Omental fat pad (tissue), 4 donors: ENCODE measurements around the gene BATF. TPM values are rescaled to one million over a fixed set of nuclear protein-coding genes. Genes with fewer than 3 reads are reported as not detected.

ENCODE experiments used
- ATAC-seq: fragments of 150-250 bp; one replicate; pipeline ENCODE4 v1.9.1; 2016; ENCODE audit warnings: mild to moderate bottlenecking, moderate library complexity; ENCODE audit not compliant: low FRiP score
- DNase-seq: peaks from one replicate; pipeline ENCODE4 v3.0.0-alpha.2; 2019; ENCODE audit warnings: low spot score
- total RNA-seq, 4 donors: library from RNA; depleted of rRNA; stranded (reverse); fragments of >200 nt; gene quantifications; one replicate each; pipeline ENCODE4 v1.1.0, GENCODE V29; 2016
- TF ChIP-seq, protein P1 (sequence below), 3 donors: fragments of 450-650 bp; IDR thresholded peaks; one replicate each; pipeline ENCODE4 v1.5.1; 2016 to 2017; ENCODE audit warnings: antibody characterized with exemption in 3 of 3, mild to moderate bottlenecking in 3 of 3, moderate library complexity in 2 of 3

Gene BATF
- total RNA-seq, 4 donors from 2014 or later, result 8.2 to 22.8 (median 12.9) TPM

- TF ChIP-seq, protein P1, sequence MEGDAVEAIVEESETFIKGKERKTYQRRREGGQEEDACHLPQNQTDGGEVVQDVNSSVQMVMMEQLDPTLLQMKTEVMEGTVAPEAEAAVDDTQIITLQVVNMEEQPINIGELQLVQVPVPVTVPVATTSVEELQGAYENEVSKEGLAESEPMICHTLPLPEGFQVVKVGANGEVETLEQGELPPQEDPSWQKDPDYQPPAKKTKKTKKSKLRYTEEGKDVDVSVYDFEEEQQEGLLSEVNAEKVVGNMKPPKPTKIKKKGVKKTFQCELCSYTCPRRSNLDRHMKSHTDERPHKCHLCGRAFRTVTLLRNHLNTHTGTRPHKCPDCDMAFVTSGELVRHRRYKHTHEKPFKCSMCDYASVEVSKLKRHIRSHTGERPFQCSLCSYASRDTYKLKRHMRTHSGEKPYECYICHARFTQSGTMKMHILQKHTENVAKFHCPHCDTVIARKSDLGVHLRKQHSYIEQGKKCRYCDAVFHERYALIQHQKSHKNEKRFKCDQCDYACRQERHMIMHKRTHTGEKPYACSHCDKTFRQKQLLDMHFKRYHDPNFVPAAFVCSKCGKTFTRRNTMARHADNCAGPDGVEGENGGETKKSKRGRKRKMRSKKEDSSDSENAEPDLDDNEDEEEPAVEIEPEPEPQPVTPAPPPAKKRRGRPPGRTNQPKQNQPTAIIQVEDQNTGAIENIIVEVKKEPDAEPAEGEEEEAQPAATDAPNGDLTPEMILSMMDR (IDR thresholded peaks at IDR 0.05), result no peak
- no peak for DNase-seq
- no peak for ATAC-seq
These were observed 37.4 kb upstream of the BATF start for GRCh38 chr14:75484711-75485429.

GRCh38 chr14:75486318-75486717, 36.0 kb upstream of the BATF start:
- TF ChIP-seq, protein P1 (IDR thresholded peaks at IDR 0.05), result no peak
- ATAC-seq, result no peak
- DNase-seq, result no peak

DNA sequence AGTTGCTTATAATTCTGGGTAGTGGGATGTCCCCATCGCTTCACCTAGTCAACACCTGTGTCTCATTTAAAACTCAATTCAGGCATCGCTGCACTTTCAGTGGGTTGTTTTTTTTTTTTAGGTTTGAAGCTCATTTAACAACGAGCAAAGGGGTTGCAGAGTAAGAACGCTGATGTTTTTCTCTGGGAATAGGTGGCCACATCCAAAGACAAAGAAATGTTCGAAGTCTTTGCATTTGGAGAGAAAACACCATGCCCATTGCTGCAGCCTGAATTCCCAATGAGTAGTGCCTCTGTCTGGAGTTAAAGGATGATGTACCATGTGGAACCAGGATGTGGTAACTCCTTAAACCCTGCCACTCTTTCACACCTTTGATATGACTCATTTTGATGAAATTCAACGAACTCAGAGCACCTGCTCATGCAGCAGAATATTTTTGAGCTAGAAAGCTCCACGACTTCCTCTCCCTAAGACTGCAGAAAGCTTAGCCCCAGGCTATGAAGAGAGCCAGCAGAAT, 35.1 kb upstream of the BATF start:
- TF ChIP-seq, protein P1 (IDR thresholded peaks at IDR 0.05), result no peak
- DNase-seq, result no peak
- ATAC-seq, result no peak

DNA sequence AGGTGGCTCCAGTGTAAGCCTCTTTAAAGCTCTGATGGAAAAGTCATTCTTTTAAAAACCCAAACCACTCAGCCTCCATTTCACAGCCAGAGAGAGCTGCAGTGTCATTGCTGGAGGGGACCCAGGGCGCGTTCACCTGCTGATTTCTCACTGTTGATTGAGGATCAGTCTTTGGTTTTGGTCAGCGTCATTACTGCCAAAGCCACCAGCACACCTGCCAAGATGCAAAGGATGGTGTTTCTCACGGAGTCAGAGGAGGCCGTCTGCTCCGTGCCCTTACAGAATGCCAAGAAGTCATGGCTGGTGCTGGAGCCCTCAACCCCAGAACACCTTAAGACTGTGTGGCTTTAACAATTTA, 32.8 kb upstream of the BATF start:
- DNase-seq, result no peak
- ATAC-seq, result no peak
- TF ChIP-seq, protein P1 (IDR thresholded peaks at IDR 0.05), result no peak

DNA sequence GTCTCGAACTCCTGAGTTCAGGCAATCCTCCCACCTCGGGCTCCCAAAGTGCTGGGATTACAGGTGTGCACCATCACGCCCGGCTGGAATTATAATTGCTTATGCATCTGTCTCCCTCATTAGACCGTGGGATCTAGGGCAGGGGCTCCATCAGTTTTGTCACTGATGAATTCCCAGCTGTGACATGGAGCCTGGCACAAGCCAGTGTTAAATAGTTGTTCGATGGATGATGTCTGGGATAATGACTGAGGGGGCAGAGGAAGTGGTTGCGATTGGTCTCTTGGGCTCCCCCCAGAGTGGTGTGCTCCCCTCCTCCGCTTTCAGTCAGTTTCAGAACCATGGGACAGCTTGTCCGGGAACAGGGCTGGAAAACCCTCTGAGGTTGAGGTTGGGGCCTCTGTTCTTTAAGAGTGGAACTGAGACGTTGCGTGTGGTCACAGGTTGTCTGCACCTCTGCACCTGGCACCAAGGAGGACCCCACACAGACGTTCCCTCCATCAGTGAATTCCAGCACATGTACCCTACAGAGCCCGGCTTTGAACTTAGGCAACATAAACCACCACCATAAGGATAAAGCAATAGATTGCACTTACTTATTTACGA, 30.8 kb upstream of the BATF start:
- DNase-seq (no peak), ATAC-seq (no peak)
- TF ChIP-seq, protein P1 (IDR thresholded peaks at IDR 0.05), result no peak

DNA sequence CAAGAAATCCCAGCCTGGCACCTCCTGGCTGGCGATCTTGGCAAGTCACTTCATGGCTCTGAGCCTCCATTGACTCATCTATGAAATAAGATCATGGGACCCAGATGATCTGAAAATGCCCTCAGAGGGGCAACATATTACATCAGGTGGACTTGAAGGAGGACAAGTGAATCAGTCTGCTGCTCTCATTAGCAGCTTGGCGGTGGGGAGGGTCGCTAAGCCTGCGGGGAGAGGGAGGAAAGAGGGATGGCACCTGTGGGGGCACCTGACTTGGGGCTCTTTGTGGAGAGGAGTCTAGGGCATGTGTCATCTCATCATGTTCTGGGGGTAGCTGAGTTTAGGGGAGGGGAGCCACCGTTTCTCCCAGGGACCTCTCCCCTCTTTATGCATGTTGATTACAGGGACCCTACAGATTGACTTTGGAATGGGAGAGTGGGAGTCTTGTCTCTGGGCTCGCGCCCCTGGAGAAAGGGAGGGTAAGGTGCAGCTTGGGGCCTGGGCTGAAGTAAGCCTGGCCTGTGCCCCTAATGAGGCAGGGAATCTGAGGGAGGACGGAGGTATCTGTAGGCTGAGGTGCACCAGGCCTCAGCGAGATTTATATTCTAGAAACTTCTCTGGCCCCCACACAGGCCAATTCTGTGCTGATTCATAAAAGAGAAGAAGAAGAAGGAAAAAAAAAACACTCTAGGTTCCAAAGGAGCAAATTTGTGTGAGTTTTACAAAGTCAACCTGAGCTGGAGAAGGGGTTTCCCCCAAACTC, 29.3 kb upstream of the BATF start:
- DNase-seq (no peak), ATAC-seq (no peak)
- TF ChIP-seq, protein P1 (IDR thresholded peaks at IDR 0.05), result no peak
